Measurements from ENCODE around the gene AIM2.
A peak's percentile ranks its signal among the peaks of the same experiment; 100 is the strongest.
"Not testable (repeated sequence)": the region's sequence is repeated elsewhere in the genome, so short reads cannot be mapped to it uniquely, and the experiment has no call there.

The AIM2 gene, protein sequence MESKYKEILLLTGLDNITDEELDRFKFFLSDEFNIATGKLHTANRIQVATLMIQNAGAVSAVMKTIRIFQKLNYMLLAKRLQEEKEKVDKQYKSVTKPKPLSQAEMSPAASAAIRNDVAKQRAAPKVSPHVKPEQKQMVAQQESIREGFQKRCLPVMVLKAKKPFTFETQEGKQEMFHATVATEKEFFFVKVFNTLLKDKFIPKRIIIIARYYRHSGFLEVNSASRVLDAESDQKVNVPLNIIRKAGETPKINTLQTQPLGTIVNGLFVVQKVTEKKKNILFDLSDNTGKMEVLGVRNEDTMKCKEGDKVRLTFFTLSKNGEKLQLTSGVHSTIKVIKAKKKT

DNA sequence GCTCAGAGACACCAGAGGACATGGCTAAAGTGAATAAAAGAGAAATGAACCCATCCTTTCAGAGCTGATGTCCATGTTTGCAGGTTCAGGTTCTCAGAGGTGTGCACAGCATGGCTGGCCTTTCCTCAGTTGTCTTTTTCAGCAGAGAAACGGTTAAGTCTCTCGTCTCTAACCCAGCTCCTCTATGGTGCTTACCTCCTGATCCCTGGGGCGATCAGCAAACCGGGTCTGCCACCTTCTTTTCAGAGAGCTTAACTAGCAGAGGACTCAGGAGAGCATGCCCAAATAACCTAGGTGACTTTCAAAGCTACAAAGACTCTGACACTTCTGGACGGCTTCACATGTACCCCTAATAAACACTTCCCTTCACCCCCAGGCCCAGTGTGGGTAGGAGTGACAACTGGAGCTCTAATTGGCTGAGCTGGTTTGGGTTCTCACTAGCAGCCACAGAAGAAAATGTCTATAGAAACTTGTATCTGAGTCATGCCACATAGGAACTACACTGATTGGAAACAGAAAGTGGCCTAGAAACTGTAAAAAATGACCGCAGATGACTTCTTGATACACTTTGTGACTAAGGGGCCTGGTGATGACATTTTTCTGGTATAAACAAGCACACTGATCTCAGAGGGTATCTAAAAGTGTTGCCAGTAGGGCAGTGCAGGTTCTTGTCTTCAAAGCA lies at the start of gene AIM2:
Gene AIM2 (minus strand): TSS at position 329 of the 682 bp plus-strand sequence. CDS start 3,267 bp downstream, outside the sequence.
- DNase-seq = no peak

DNA sequence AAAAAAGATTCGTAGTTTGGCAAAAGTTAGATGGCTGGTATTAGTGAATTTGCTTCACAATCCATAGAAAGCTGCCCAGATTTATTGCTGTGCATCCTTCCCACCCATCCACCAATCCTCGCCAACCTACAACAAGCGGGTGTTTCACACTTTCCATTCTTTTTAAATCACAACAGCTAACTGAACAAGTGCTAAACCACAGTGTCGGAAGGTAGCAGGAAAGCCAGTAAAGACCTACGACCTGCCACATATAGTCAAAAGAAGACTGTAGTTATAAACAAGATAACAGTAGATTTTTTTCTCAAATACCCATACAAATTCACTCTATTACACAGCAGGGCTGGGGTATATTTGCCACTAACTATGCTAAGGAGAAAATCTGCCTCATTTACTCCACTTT lies 47.0 kb upstream of the AIM2 start:
- DNase-seq = no peak

DNA sequence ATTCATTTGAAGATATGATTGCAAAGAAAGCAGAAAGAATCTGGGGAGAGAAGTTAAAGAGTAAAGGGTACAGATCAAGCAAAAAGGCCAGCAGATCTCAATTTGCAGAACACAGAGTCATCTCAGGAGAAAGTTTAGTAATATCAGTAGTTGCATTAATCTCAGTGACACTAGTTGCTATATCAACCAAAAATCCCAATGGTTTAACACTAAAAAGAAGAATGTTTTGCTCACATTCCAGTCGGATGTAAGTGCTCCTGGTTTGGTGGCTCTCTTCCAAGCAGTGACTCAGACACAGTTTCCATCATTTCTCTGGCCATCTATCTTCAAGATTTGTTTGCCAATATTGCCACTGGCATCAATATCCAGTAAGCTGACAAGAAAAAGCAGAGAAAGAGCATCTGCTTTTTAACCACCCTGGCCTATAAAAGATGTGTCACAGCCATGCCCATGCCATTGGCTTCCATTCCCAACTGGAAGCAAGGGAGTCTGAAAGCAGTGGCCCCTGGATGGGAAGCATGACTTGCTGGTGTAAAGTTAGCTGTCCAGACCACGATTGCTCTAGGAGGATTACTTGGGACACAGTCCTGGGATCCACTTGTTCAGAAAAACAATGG lies 45.5 kb upstream of the AIM2 start:
- no peak for DNase-seq

DNA sequence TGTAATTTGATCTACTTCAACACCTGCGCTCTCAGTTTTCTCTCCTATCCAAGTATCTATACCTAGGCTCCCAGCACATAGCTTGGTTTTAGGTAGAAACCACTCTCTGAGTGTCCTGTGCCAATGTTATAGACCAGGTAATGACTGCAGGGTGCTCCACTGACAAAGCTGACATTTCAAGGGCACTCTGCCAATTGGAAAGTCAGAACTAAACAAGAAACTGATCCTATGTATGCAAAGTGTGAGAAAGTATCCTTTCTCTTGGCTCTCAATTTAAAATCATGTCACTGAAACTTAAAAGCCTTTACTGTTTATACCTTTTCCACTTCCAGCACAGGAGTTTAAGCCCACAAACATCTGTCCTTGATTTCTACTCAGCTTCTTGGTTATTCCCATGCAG lies 45.0 kb upstream of the AIM2 start:
- DNase-seq = no peak

DNA sequence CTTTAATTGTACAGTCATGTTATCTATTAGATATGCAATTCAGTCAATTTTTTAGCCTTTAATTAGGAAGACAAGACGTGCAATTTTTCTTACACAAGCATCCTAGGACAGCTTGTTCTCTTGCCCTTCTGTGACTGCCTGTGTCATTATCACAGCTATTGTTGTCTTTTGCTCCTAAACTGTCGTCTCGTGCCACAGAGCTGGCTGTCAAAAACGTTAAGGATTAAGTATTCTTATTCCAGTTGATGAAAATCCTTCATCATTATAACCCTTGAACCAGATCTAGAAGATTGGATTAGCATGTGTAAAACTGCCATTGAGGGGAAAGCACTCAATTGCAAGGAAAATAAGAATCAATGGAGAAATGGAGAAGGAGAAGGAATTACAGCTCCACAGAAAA lies 43.8 kb upstream of the AIM2 start:
- DNase-seq = no peak

DNA sequence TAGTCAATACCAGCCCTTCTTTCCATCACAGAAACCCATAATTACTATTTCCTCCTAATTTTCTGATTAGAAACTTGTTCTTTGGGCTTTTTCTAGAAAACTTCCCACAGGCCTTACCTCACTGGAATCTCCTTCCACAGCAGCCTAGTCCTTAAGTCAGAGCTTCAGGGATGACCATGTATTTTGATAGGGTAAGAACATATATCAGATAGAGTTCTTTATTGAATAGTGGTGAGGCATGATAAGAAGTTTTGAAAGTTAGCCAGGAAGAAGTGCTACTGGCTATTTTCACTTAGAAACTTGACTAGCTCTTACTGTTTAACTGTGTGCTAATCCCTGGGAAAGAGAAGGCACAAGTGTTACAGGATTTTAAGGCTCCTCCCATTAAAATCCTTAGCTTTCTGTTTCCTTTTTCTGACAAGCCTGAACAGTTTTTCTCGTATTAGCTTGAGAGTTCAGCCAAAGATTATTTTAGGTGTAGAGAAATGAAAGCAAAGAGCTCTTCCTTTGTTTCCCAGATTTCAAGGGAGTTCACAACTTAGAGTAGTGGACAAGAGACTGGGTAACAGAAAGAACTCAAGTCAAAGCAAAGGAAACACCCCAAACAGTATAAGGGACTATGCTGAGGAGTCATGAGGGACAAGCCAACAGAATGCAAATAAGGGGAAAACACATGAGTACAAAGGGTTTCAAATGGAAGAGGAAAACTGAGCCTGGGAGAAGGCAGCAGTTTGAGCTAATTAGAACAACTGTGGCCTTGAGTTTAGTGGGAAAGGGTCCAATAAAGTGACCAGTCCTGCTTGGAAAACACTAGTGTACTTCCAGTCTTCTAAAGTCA lies 37.2 kb upstream of the AIM2 start:
- DNase-seq = no peak

DNA sequence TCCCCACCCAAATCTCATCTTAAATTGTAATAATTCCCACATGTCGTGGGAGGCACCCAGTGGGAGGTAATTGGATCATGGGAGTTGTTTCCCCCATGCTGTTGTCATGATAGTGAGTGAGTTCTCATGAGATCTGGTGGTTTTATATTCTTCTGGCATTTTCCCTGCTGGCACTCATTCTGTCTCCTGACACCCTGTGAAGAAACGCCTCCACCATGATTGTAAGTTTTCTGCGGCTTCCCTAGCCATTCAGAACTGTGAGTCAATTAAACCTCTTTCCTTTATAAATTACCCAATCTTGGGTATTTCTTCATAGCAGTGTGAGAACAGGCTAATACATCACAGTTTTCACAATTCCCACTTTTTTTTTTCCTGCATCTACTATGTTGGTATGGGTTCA lies 26.5 kb upstream of the AIM2 start:
- DNase-seq = not testable (repeated sequence)

DNA sequence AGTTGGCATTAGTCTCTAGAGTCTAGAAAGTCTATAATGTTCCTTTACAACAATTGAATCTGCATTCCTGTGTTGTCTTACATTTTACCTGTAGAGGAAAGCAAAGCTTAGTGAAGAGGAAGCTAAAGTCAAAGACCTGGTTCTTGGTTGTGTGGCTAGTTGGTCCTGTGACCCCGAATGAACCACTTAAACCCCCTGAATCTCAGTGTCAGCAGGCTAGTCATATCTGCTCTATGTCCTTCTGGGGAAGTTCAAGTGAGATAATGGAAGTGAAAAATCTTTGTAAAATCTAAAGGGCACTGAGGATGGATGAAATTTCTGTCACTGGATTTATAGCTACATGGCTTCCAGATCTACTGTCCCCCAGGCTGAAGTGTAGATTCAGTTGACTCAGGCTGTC lies 24.0 kb upstream of the AIM2 start:
- DNase-seq = no peak

DNA sequence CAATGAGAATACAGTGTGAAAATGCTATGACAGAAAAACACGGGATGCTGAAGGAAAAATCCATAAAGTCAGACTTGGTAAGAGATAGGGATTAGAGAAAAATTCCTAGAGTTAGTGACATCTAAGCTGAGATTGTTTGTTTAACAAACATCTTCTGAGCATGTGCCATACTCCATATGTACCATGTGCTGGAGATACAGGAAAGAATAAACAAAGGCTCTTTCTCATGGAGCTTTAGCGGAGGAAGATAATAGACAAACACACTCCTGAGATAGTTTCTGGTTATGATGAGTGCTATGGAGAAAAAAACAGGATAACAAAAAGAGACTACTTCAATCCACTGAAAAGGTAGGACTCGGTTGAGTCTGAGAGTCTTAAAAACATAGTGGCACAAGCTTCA lies 22.0 kb upstream of the AIM2 start:
- DNase-seq = no peak

DNA sequence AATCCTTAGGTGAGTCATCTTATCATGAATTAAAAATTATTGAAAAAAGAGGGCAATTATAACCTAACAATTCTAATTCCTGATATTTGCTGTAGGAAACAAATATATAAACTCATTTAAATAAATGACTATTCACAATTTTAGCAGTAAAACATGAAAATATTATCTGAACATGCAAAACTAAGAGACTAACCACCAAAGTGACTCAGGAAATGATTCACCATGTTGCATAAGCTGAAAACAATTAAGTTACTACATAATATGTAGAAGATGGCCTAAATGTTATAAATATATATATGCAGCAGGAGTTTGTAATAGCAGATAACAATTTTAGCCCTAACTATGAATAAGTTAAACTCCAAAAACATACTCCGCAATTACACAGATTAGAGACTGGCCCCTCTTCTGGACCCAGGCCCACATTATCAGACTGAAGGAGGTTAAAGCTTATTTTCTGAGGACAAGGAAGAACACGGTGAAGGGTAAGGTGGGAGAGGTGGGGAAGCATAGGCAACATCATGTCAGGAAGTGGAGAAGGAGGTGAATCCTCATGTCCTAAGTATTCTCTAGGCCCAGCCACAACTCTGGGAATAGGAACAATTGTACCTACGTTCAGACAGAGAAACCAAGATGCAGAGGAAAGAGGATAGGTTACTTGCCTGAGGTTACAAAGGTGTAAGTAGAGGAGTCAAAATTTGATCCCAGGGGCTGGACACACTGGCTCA lies 15.6 kb upstream of the AIM2 start:
- peak; percentile 49 for DNase-seq

DNA sequence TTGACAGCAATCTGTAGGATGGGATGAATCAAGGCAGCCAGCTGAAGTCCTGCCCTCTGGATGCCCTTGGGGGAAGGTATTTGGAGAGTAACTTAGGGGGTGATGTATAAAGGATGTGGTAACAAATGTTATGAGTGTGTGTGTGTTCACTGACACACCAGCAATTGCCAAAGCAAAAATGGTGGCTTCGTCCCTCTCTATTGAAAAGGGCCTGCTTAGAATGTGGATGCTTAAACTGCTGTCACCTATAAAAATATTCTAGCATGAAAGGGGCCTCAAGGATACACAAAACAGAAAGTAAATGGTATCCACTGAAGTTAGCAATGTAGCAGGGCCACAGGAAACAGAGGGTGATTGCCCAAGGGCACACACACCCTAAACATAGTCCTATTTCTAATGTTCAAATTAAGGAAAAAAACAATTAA lies 15.1 kb upstream of the AIM2 start:
- DNase-seq = peak; percentile 25

DNA sequence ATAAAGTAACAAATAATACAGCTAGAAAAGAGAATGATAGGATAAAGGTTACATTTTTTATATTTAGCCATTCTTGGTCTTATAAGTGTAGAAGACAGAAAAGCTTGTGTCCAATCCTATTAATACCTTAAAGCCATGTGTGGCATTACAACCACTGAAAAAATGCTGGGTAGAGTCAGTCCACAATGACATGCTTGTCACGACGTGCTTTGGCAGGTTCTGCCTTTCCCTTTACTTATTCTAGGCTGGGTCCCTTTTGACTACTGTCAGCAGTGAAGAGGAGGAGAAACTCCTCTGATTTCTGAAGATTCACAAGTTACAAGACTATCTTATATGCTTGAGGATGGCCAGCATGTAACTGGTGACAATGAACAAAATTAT lies 14.6 kb upstream of the AIM2 start:
- no peak for DNase-seq

DNA sequence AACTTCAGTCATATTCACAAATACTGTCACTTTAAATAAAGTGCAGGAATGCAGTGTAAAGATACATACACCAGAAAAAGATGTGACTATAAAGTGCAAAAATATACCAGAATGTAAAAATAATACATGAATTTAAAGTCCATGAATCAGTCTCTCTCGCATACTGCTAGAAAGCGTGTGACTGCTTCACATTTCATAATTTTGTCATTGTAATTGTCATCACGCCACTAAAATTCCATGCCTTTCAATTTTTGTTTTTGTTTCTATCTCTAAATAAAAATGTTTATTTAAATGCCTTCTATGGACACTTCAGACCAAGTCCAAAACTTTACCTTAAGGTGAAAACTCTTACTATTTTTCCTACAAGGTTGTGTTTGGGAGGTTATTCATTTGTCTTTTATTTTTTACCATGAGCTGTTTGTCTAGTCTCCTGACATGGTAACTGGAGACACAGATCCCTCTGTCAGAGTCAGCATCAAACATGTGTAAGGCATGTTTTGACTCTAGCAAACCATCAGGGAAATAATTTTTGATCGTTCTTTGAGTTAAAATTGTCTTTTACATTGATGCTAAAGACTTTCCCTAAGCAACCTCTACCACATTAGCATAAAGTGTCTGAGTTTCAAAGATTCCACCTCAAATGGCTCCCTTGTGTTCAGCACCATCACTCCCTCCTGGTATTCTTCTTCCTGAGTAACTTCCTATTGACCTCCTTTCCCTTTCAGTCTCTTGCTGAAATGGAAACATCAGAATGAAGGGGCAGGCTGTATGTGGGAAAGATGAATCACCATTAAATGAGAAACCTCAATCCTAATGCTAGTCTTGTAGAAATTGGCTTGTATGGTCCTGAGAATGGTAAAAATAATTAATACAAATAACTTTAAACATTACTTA lies 14.0 kb upstream of the AIM2 start:
- DNase-seq = no peak

DNA sequence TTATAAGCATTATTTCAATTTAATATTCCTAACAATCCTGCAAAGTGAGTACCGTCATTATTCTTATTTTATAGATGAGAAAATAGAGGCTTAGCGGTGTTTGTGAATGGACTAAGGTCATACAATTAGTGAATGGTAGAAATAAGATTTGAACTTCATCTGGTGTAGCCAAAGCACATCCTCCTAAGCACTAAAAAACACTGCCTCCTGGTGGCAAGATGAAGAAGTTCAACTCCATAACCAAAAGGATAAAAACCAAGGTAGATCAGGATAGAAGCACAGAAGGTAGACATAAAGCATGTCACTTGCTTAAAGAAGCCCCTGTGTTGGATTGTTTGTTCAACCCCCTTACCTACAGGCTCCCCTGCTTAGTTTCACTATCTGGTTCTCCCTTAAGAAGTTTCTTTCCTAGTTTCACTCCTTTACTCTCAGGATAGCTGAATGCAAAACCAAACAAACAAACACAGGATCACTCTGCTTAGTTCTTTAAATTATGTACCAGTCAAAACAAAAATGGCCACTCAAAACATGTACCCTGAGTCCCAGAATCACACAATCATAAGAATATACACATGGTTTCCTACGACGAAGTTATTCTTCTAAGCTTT lies 12.7 kb upstream of the AIM2 start:
- no peak for DNase-seq

DNA sequence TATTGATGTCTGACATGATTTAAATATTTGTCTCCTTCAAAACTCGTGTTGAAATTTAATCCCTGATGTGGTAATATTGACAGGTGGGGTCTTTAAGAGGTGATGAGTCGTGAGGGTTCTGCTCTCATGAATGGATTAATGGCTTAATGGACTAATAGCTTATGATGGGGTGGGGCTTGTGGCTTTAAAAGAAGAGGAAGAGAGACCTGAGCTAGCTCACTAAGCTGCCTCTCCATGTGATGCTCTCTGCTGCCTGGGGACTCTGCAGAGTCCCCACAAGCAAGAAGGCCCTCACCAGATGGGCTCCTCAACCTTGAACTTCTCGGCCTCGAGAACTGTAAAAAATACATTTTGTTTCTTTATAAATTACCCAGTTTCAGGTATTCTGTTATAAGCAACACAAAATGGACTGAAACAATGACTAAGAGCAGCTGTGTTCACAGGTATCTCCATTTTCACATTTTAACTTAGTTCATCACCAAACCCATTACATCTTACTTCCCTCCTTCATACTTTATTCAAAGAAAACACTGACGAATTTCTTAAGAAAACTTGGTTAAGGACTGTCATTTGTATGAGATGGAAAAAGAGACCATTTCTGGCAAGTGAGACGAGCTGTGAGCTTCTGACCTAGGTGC lies 12.1 kb upstream of the AIM2 start:
- DNase-seq = no peak

DNA sequence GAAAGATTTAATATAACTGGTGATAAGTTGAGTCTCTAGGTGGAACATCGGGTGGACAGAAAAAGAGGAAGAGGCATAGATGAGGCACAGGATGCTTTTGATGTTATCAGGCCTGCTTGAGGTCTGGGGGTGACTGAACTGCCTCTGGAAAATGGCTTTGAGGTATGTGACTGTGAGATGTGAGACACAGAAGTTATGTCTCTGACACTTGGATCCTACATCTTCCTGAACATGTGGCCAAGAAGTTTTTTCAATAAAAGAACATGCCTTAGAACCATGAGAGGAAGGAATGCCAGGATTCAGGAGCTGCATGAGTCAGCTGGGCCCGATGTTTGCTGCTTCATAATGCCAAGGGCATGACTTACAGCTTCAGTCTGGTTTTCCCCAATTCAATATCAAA lies 11.5 kb upstream of the AIM2 start:
- no peak for DNase-seq

DNA sequence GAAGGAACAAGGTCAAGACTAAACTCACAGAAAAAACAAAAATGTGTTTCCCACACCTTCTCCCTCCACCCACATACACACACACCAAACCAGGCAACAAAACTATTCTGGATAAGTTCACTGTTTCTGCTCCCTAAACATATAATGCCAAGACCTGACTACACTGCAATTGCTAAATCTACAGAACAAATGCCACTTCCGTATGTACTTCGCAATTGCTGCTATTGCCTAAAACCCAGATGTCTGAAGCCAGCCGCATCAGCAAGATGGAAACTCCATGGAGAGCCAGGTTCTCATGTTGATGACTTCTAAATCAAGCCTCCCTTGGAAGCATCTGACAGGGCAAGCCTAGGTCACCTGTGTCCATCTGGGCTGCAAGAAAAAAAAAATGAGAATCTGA lies 8.3 kb upstream of the AIM2 start:
- DNase-seq = no peak

DNA sequence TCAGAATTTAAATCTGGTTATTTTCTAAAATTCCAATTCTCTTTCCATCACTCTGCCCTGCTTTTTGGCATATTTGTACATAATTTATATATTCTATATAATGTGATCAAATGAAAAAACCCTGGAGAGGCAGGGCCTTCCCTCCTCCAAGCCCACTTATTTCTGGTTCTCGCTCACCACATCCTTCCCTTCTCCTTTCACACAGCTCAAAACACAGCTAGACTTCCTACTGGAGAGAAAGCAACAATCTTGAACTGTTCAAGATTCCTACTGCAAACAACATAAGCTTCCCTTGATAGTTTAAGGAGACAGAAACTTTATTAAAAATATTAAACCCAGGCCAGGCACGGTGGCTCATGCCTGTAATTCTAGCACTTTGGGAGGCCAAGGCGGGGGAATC lies 7.6 kb upstream of the AIM2 start:
- DNase-seq = no peak

DNA sequence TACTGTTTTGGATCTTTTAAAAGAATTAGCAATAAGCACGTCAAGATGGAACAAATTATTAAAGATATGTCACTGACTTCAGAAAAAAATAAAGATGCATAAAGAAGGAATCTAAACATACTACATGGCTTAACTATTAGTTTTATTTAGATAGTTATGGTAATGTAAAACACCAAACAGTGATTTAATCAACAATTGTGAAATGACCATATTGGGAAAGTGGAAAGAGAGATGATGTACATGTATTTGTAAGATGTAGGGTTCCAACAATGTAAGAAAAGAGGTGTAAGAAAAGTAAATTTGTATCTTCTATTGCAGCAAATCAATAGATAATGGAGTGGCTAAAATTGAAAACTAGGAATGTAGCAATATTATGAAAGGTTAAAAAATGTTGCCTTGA lies 6.4 kb upstream of the AIM2 start:
- no peak for DNase-seq

DNA sequence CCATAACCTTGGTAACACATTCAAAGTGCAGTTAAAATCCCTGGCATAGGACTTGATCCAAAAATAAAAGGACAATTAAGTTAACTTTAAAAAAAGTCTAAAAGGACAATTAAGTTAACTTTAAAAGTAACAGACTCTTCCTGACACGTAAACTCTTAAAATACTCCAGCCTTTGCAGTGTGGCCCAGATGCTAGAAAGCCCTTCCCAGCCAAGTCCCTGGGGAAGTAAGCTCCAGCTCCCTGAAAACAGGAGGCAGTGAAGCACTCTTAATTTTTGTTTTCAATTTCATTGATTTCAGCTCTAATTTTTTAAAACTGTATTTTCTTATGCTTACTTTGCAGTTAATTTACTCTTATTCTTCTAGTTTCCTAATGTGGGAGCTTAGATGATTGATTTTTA lies 5.1 kb upstream of the AIM2 start:
- no peak for DNase-seq

DNA sequence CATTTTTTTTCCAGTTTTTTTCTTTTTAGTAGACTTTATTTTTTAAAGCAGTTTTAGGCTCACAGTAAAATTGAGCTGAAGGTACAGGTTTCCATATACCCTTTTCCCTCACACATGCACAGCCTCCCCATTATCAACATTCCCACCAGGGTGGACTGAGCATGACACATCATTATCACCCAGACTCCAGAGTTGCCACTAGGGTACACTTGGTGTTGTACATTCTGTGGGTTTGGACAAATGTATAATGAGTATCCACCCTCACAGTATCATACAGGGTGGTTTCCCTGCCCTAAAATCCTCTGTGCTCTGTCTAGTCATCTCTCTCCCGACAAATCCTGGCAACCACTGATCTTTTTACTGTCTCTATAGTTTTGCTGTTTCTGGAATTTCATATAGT lies 3.0 kb upstream of the AIM2 start:
- no peak for DNase-seq

Measured in KG1 (cell line).